Osteoblast (primary cell): ENCODE results near the gene DFFA. TPM values are rescaled to one million over a fixed set of nuclear protein-coding genes. Genes with fewer than 3 reads are reported as not detected.

Source experiments
- DNase-seq: peaks from one replicate; pipeline ENCODE4 v3.0.0; 2011; ENCODE audit warnings: low spot score, mixed read lengths; ENCODE audit not compliant: insufficient read length; ENCODE audit errors: missing footprints
- H2AFZ ChIP-seq: 2 replicates; pipeline ENCODE4 v1.6.0; 2011; ENCODE audit warnings: mild to moderate bottlenecking, low read length
- H3K27ac ChIP-seq: 2 replicates; pipeline ENCODE4 v1.5.1; 2011; ENCODE audit warnings: mild to moderate bottlenecking, low read depth, low read length, moderate library complexity
- H3K27me3 ChIP-seq: 2 replicates; pipeline ENCODE4 v1.6.0; 2012; ENCODE audit warnings: mild to moderate bottlenecking, control low read depth, inconsistent platforms, low read length, moderate library complexity; ENCODE audit not compliant: insufficient read depth
- H3K36me3 ChIP-seq: 2 replicates; pipeline ENCODE4 v1.5.1; 2011; ENCODE audit warnings: mild to moderate bottlenecking, low read length, control low read depth, moderate library complexity; ENCODE audit not compliant: insufficient read depth
- H3K4me1 ChIP-seq: 2 replicates; pipeline ENCODE4 v1.5.1; 2011; ENCODE audit warnings: mild to moderate bottlenecking, low read length, control low read depth, moderate library complexity; ENCODE audit not compliant: insufficient read depth
- H3K4me2 ChIP-seq: 2 replicates; pipeline ENCODE4 v1.6.0; 2011; ENCODE audit warnings: mild to moderate bottlenecking, low read length; ENCODE audit not compliant: insufficient read depth
- H3K4me3 ChIP-seq: fragments of 200-600 bp; sonication (generic); 3 replicates; pipeline ENCODE4 v1.5.1; 2012; ENCODE audit warnings: mild to moderate bottlenecking, low read length, inconsistent platforms; ENCODE audit not compliant: insufficient read depth
- H3K79me2 ChIP-seq: 2 replicates; pipeline ENCODE4 v1.6.0; 2012; ENCODE audit warnings: mild to moderate bottlenecking, low read length, control low read depth, inconsistent platforms; ENCODE audit not compliant: insufficient read depth
- H3K9me3 ChIP-seq: 2 replicates; pipeline ENCODE4 v1.5.1; 2011; ENCODE audit warnings: low read depth, low read length, control low read depth
- H4K20me1 ChIP-seq: 2 replicates; pipeline ENCODE4 v1.6.0; 2012; ENCODE audit warnings: mild to moderate bottlenecking, low read length, control low read depth; ENCODE audit not compliant: insufficient read depth
- total RNA-seq: library from RNA; depleted of rRNA; stranded (reverse); fragments of >200 nt; gene quantifications from 2 replicates; pipeline ENCODE4 v1.2.3, GENCODE V29; 2012
- TF ChIP-seq, protein P1 (sequence below): IDR thresholded peaks from 2 replicates; pipeline ENCODE4 v1.5.1; 2011; ENCODE audit warnings: mild to moderate bottlenecking, low read depth, low read length, moderate library complexity; ENCODE audit errors: extremely low read depth

DFFA gene
- total RNA-seq, 1 donor = 27.9 TPM

DNA sequence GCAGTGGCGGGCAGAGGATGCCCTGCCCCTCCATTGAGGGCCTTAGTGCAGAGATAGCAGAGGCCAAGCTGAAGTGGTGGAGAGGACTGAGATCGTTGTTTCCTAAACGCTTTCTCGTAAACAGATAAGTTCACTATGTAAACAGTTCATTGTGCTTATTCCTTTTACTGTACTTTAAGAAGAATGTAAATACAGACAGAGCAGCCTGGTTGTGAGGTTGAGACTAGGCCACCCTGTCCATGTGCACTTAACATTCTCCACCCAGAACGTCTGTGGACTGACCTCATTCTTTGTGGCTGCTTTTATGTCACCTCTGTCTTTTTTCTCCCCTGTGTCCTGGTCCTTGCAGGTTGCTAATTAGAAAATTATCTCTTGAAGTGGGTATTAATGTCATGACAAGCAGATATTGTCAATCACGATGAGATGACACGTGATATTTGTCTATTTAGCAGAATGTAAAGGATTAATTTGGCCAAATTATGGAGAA, 33.6 kb downstream of the DFFA start:
- Histone ChIP-seq H2AFZ (no peak overlapping the region), H3K27ac (no peak overlapping the region), H3K27me3 (no peaks in the 10 kb centered on the region), H3K9me3 (no peaks in the 10 kb centered on the region), H3K4me3 (no peak overlapping the region), H3K4me1 (no peaks in the 10 kb centered on the region), H3K4me2 (no peak overlapping the region), H4K20me1 (no peaks in the 10 kb centered on the region), H3K36me3 (peaks cover 5% of the 10 kb centered on the region), H3K79me2 (no peaks in the 10 kb centered on the region)
- DNase-seq = no peak
- TF ChIP-seq, protein P1, sequence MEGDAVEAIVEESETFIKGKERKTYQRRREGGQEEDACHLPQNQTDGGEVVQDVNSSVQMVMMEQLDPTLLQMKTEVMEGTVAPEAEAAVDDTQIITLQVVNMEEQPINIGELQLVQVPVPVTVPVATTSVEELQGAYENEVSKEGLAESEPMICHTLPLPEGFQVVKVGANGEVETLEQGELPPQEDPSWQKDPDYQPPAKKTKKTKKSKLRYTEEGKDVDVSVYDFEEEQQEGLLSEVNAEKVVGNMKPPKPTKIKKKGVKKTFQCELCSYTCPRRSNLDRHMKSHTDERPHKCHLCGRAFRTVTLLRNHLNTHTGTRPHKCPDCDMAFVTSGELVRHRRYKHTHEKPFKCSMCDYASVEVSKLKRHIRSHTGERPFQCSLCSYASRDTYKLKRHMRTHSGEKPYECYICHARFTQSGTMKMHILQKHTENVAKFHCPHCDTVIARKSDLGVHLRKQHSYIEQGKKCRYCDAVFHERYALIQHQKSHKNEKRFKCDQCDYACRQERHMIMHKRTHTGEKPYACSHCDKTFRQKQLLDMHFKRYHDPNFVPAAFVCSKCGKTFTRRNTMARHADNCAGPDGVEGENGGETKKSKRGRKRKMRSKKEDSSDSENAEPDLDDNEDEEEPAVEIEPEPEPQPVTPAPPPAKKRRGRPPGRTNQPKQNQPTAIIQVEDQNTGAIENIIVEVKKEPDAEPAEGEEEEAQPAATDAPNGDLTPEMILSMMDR = no peak

DNA sequence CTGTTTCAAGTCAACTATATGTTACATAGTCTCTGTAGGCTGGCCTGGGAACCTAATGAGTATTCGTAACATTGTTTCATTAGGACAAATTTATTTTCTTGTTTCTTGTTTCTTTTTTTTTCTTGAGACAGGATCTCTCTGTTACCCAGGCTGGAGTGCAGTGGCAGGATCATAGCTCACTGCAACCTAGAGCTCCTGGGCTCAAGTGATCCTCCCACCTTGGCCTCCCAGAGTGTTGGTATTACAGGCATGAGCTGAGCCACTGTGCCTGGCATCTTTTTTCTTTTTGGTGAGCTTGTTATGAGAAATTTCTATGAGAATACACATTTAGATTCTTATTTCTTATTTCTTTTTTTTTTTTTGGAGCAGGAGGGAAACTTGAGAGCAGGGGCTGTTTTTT, 35.3 kb downstream of the DFFA start:
- TF ChIP-seq, protein P1 = no peak
- no peak overlapping the region for H2AFZ ChIP-seq
- H4K20me1 ChIP-seq = no peaks in the 10 kb centered on the region
- no peak overlapping the region for H3K27ac ChIP-seq
- no peak overlapping the region for H3K4me3 ChIP-seq
- no peak for DNase-seq
- H3K36me3 ChIP-seq = no peaks in the 10 kb centered on the region
- peaks cover 8% of the 10 kb centered on the region for H3K79me2 ChIP-seq
- no peaks in the 10 kb centered on the region for H3K27me3 ChIP-seq
- no peaks in the 10 kb centered on the region for H3K9me3 ChIP-seq
- no peaks in the 10 kb centered on the region for H3K4me1 ChIP-seq
- H3K4me2 ChIP-seq = no peak overlapping the region

GRCh38 chr1:10434590-10434989, 37.7 kb downstream of the DFFA start:
- Histone ChIP-seq H3K27me3 (no peaks in the 10 kb centered on the region), H3K79me2 (peaks cover 21% of the 10 kb centered on the region), H3K36me3 (no peaks in the 10 kb centered on the region), H3K9me3 (no peaks in the 10 kb centered on the region), H3K4me1 (peaks cover 14% of the 10 kb centered on the region), H4K20me1 (no peaks in the 10 kb centered on the region), H2AFZ (no peak overlapping the region), H3K4me2 (no peak overlapping the region), H3K4me3 (no peak overlapping the region), H3K27ac (no peak overlapping the region)
- TF ChIP-seq, protein P1 = no peak
- DNase-seq = no peak

- no peaks in the 10 kb centered on the region for H4K20me1 ChIP-seq
- DNase-seq = no peak
- H3K79me2 ChIP-seq = peaks cover 21% of the 10 kb centered on the region
- H3K27me3 ChIP-seq = no peaks in the 10 kb centered on the region
- H3K4me3 ChIP-seq = no peak overlapping the region
- H3K36me3 ChIP-seq = no peaks in the 10 kb centered on the region
- H3K9me3 ChIP-seq = no peaks in the 10 kb centered on the region
- peaks cover 15% of the 10 kb centered on the region for H3K4me1 ChIP-seq
- H3K27ac ChIP-seq = no peak overlapping the region
- no peak overlapping the region for H2AFZ ChIP-seq
- H3K4me2 ChIP-seq = no peak overlapping the region
- TF ChIP-seq, protein P1 = no peak
Measured at GRCh38 chr1:10433790-10434189, 38.5 kb downstream of the DFFA start.
